GM18508 (cell line): ENCODE measurements around the gene CHN1.

Experiments
- ATAC-seq: cut with Tn5 transposase; IDR thresholded peaks from one replicate; pipeline ENCODE4 v1.9.1; 2021; ENCODE audit warnings: moderate number of reproducible peaks; ENCODE audit not compliant: insufficient read depth, unreplicated experiment

The CHN1 gene

DNA sequence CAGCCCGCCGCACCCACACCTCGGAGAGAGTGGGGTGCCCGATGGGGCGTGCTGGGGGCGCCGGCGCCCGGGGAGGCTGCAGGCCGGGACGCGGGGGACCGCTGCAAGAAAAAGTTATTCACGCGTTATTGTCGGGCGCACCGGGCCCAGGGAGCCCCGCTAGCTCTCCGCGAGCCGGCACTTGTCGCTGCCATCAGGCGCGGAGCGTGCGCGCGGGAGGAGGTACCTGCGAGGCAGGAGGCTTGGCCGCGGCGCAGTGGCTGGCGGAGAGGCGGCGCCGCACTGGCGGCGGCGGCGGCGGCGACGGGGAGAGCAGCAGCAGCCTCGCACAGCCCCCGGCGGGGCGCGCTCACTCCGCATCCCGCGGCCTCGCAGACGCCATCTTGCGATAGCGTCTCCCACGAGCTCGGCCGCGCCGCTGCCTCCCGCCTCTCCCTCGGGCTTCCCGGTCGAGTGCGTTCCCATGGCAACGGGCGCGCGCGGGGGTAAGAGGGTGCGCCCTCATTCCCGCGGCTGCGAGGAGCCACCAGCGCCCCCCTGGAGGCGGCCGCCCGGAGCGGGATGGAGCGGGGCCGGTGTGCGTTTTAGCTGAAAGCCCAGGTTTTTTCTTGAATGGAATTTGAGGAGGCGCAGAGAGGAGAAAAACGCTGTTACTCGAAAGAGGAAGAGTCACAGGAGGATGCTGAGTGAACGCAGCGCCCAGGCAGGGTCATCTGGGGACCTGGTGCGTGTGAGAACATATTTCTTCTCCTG, at the start of gene CHN1:
CHN1 (minus strand) TSS at position 402 of the 753 bp plus-strand sequence. CDS start 469 bp downstream, outside the sequence.
- no peak for ATAC-seq

- no peak for ATAC-seq
These were observed 49.2 kb upstream of the CHN1 start for GRCh38 chr2:175054340-175054739.

DNA sequence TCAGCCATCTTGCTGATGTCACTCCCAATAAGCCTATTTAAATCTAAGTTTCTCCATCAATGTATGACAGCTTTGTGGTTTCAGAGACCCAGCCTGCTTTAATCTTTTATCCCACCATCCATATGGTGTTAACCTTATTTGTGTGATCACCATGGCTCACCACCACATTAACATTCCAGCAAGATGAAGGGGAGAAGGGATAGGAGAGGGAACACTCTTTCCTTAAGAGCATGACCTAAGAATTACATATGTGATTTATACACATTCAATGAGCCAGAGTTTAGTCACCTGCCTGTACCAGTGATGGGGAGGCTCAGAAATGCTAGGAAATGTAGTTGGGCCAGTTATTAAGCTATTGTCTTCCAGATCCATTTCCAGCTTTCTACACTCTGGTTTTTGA, 44.5 kb upstream of the CHN1 start:
- no peak for ATAC-seq

DNA sequence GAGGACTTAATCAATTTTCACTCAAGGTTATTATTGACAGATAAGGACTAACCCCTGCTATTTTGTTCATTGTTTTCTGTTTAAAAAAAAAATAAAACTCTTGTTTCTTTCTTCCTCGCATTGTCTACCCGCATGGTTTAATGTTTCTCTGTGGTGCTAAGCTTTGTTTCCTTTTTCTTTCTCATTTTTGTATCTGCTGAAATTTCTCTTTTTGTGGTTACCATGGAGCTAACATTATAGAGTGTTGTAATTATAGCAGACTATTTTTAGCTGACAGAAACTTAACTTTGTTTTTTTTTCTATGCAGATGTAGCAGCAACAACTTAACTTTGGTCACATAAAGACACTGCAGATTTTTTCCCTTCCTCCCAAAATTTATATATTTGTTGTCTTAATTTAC, 43.1 kb upstream of the CHN1 start:
- ATAC-seq: no peak

DNA sequence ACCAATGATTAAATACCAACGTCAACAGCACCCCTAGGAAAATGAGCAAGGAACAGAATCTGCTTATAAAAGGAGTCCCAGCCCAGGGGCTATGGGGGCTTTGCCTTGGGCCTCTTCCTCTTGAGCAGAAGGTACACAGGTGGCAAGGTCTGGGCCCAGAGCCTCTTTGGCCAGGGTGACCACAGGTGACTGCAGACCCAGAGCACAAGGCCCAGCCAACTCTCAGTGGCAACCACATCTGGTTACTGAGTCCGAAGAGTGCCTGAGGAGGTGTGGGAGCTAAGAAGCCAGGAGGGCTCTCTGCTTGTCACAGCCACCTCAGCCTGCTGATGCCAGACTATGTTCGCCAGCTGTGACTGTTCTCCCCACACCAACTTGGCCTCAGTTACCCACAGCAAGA, 34.3 kb upstream of the CHN1 start:
- ATAC-seq: no peak

- ATAC-seq: no peak
These were observed 33.9 kb upstream of the CHN1 start for GRCh38 chr2:175039031-175039430.

- no peak for ATAC-seq
These were observed 32.8 kb upstream of the CHN1 start for GRCh38 chr2:175037941-175038340.

GRCh38 chr2:175036582-175037018, 31.4 kb upstream of the CHN1 start:
- no peak for ATAC-seq

DNA sequence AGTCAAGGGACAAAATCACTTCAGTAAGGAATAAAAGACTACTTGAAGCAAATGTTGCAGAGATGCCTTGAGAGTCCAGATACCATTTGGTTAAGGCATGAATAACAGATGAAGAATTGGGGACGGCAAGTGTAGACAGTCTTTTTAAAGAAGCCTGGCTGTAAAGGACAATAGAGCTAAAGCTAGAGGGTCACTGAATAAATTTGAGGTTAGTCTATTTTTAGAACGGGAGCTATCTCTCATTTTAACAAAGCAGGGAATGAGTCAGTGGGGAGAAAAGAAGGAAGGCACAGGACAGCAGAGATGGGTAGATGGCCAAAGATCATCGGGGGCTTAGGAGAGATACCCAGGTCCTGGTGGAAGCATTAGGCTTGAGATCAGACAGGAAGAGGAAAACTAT, 30.6 kb upstream of the CHN1 start:
- ATAC-seq: no peak

- no peak for ATAC-seq
These were observed 29.5 kb upstream of the CHN1 start for GRCh38 chr2:175034716-175035115.

GRCh38 chr2:175030380-175031271, 25.4 kb upstream of the CHN1 start:
- ATAC-seq: no peak

DNA sequence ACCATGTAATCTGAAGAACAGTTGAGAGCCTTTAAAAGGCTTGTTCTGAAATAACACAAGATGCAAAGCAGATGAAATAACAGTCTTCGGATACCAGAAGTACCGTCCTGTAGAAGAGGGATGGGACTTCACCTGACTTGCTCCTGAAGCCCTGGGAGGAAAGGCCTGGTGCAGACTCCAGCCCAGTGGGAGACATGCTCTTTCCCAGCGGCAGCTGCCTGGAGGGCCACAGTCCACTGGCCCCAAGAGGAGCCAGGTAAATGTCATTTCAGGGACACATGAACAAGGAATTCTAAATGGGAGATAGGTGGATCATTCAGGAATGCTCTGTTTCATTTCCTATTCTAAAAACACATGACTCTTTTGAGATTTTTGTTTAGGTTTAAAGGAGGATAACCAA, 22.6 kb upstream of the CHN1 start:
- no peak for ATAC-seq

- ATAC-seq: no peak
These were observed 21.2 kb upstream of the CHN1 start for GRCh38 chr2:175026385-175026784.

DNA sequence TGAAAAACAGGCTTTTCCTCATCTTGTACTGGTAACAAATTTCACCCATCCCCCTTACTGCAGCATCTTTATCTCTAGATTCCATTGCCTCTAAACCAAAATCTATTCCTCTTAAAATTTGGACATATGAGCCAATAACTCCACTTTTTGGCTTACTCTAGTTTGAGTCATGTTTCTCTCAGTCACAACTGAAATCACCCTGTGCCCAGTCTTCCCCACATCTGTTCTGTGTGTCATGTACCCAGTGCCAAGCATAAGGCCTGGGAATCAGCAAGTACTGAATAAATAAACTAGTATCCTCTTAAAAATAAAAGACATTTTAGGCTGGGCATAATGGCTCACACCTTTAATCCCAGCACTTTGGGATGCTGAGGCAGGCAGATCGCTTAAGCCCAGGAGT, 20.8 kb upstream of the CHN1 start:
- no peak for ATAC-seq

DNA sequence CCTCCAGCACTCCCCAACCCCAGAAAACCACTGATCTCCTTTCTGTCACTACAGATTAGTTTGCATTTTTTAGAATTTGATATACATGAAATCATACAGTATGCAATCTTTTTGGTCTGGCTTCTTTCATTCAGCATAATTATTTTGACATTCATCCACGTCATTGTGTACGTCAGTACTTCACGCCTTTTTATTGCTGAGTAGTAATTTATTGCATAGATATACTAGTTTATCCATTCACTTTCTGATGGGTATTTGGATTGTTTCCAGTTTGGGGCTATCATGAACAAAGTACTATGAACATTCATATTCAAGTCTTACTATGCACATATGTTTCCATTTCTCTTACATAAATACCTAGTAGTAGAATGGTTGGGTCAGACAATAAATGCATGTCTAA, 20.1 kb upstream of the CHN1 start:
- ATAC-seq: no peak

GRCh38 chr2:175022923-175023322, 17.7 kb upstream of the CHN1 start:
- no peak for ATAC-seq

DNA sequence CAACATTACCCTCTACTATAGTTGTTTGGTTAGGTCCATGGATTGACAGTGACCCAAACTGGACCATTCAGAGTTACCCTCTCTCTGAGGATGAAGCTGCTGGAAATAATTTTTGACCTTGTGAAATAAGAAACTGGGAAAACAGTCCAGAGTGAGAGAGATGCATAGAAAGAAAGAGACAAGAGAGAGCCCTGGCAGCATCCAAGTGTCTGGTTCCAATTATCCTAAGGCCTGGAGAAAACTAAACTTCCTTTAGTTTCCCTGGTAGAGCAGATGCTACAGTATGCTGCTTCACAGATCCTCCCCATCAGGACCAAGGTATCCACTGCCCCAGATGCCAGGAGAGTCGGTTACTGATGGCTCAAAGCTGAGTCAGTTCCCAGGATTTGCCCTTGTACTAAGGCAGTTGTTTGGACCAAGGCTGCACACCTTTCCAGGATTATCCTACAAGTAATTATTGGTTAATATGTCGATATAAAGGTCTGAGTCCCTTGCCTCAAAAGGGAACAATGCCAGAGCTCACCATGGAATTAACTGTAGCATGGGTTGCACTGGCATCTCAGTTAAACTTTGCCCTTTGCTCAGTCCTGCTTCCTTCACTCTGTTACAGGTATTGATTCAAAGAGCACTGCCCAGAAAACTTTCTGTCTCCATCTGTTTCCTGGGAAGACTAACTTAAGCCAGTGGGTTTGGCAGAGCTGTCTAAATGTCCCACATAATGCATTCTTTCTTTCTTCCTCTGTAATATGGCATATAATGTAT, 14.6 kb upstream of the CHN1 start:
- no peak for ATAC-seq

DNA sequence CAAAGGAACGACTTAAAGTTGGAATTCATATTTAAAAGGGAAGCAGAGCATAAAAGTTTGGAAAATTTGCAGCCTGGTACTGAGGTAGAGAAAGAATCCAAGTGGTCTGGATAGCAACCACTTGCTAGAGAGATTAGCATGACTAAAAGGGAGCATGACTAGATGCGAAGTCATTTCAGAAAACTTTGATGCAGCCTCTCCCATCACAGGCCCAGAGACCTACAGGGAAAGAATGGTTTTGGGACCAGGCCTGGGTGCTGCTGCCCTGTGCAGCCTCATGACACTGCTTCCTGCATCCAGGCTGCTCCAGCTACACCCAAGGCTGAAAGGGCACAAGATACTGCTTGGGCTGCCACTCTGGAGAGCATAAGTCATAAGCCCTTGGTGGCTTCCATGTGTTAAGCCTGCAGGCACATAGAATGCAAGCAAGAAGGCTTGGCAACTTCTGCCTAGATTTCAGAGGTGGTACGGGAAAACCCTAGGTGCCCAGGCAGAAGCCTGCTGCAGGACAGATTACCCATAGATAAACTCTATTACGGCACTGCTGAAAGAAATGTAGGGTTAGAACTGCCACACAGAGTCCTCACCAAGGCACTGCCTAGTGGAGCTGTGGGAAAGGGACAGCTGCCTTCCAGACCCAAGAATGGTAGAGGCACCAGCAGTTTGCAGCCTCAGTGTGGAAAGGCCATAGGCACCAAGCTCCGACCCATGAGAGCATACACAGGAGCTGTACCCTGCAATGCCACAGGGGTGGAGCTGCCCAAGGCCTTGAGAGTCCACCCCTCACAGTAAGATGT, 12.6 kb upstream of the CHN1 start:
- no peak for ATAC-seq

- ATAC-seq: no peak
These were observed 10.2 kb upstream of the CHN1 start for GRCh38 chr2:175015340-175015739.

DNA sequence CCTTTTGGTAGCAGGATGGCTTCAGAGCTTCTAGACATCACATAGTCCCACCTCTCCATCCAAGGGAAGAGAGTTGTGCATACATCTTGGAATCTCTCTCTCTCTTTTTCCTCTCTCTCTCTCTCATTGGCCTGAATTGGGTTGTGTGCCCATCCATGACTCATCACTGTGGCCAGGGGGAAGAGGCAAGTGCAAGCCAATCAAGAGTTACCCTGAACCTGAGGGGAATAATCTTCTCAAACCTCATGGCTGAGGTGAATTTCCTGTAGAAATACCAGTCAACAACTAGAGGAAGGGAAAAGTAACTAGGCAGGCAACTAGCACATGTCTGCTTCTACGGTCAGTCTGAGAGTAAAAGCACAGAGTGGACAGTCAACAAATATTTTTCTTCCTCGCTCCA, 7.3 kb upstream of the CHN1 start:
- ATAC-seq: no peak
